Hepatocyte (in vitro differentiated cells): ENCODE data around the gene ST3GAL2. TPM values are rescaled to one million over a fixed set of nuclear protein-coding genes. Genes with fewer than 3 reads are reported as not detected.

Source experiments
- DNase-seq: peaks from one replicate; pipeline ENCODE4 v3.0.0-alpha.2; 2016; ENCODE audit warnings: low spot score
- H2AFZ ChIP-seq: fragments of 200-600 bp; sonication (generic); 2 replicates; pipeline ENCODE4 v1.6.0; 2016; ENCODE audit warnings: antibody characterized with exemption, mild to moderate bottlenecking
- H3K27ac ChIP-seq: fragments of 200-600 bp; sonication (generic); 2 replicates; pipeline ENCODE4 v1.5.1; 2016; ENCODE audit warnings: mild to moderate bottlenecking
- H3K27me3 ChIP-seq: fragments of 200-600 bp; sonication (generic); 2 replicates; pipeline ENCODE4 v1.6.1; 2016
- H3K36me3 ChIP-seq: fragments of 200-600 bp; sonication (generic); replicated peaks from 2 replicates; pipeline ENCODE4 v1.5.1; 2016; ENCODE audit warnings: low read depth; ENCODE audit not compliant: insufficient read depth
- H3K4me1 ChIP-seq: fragments of 200-600 bp; sonication (generic); 2 replicates; pipeline ENCODE4 v1.5.1; 2016; ENCODE audit warnings: mild to moderate bottlenecking, moderate library complexity; ENCODE audit not compliant: insufficient read depth
- H3K4me2 ChIP-seq: fragments of 200-600 bp; sonication (generic); 2 replicates; pipeline ENCODE4 v1.6.0; 2016
- H3K4me3 ChIP-seq: fragments of 200-600 bp; sonication (generic); 2 replicates; pipeline ENCODE4 v1.5.1; 2016; ENCODE audit warnings: mild to moderate bottlenecking
- H3K79me2 ChIP-seq: fragments of 200-600 bp; sonication (generic); 2 replicates; pipeline ENCODE4 v1.6.0; 2017; ENCODE audit warnings: mild to moderate bottlenecking
- H3K9me2 ChIP-seq: fragments of 200-600 bp; sonication (generic); replicated peaks from 2 replicates; pipeline ENCODE4 v1.6.0; 2017; ENCODE audit warnings: mild to moderate bottlenecking; ENCODE audit not compliant: insufficient read depth
- H3K9me3 ChIP-seq: fragments of 200-600 bp; sonication (generic); 2 replicates; pipeline ENCODE4 v1.5.1; 2016; ENCODE audit warnings: low read depth, mild to moderate bottlenecking
- H4K20me1 ChIP-seq: fragments of 200-600 bp; sonication (generic); 2 replicates; pipeline ENCODE4 v1.6.0; 2016; ENCODE audit warnings: mild to moderate bottlenecking; ENCODE audit not compliant: insufficient read depth, poor library complexity, severe bottlenecking
- EZH2 ChIP-seq: fragments of 200-600 bp; sonication (generic); IDR thresholded peaks from 2 replicates; pipeline ENCODE4 v1.6.1; 2016; ENCODE audit warnings: antibody characterized with exemption, mild to moderate bottlenecking, borderline replicate concordance
- EZH2phosphoT487 ChIP-seq: fragments of 200-600 bp; sonication (generic); IDR thresholded peaks from one replicate; pipeline ENCODE4 v1.6.1; 2018; ENCODE audit warnings: antibody characterized with exemption, mild to moderate bottlenecking, low read depth, moderate library complexity; ENCODE audit not compliant: unreplicated experiment, severe bottlenecking
- WGBS: methylation state at CpG from one replicate; pipeline ENCODE4 v1.1.6; 2016; ENCODE audit warnings: low lambda C conversion rate; ENCODE audit errors: missing lambda C conversion rate; 5-methylcytosine and 5-hydroxymethylcytosine counted together
- polyA plus RNA-seq: library from polyadenylated mRNA; unstranded; fragments of >200 nt; fragmentation: Nextera tagmentation; extraction: Ambion mirVana; gene quantifications from 2 replicates; pipeline ENCODE4 v1.2.1, GENCODE V29; 2016
- total RNA-seq: library from RNA; depleted of rRNA; stranded (reverse); fragments of >200 nt; gene quantifications from 2 replicates; pipeline ENCODE4 v1.2.3, GENCODE V29; 2014
- TF ChIP-seq, protein P1 (sequence below): fragments of 200-600 bp; sonication (generic); IDR thresholded peaks from 2 replicates; pipeline ENCODE4 v1.5.1; 2016; ENCODE audit warnings: antibody characterized with exemption, mild to moderate bottlenecking; ENCODE audit not compliant: poor library complexity

ST3GAL2 gene
- total and polyA plus RNA-seq, 2 experiments from 2014 or later: 25.6 to 29.2 TPM

GRCh38 chr16:70475054-70475871 is 36.4 kb upstream of the ST3GAL2 start:
- 88% methylated on average over 24 of the region's 24 CpGs for WGBS
- no peaks in the 10 kb centered on the region for H4K20me1 ChIP-seq
- H3K36me3 ChIP-seq: no peaks in the 10 kb centered on the region
- H2AFZ ChIP-seq: no peak overlapping the region
- H3K4me1 ChIP-seq: peaks cover 3% of the 10 kb centered on the region
- no peak overlapping the region for H3K4me2 ChIP-seq
- no peaks in the 10 kb centered on the region for H3K9me2 ChIP-seq
- H3K9me3 ChIP-seq: no peaks in the 10 kb centered on the region
- H3K4me3 ChIP-seq: no peak overlapping the region
- DNase-seq: no peak
- TF ChIP-seq, protein P1, sequence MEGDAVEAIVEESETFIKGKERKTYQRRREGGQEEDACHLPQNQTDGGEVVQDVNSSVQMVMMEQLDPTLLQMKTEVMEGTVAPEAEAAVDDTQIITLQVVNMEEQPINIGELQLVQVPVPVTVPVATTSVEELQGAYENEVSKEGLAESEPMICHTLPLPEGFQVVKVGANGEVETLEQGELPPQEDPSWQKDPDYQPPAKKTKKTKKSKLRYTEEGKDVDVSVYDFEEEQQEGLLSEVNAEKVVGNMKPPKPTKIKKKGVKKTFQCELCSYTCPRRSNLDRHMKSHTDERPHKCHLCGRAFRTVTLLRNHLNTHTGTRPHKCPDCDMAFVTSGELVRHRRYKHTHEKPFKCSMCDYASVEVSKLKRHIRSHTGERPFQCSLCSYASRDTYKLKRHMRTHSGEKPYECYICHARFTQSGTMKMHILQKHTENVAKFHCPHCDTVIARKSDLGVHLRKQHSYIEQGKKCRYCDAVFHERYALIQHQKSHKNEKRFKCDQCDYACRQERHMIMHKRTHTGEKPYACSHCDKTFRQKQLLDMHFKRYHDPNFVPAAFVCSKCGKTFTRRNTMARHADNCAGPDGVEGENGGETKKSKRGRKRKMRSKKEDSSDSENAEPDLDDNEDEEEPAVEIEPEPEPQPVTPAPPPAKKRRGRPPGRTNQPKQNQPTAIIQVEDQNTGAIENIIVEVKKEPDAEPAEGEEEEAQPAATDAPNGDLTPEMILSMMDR: no peak
- H3K27me3 ChIP-seq: no peaks in the 10 kb centered on the region
- H3K79me2 ChIP-seq: no peaks in the 10 kb centered on the region
- no peak overlapping the region for H3K27ac ChIP-seq

GRCh38 chr16:70474320-70475053 is 35.6 kb upstream of the ST3GAL2 start:
- H3K4me1 ChIP-seq: peaks cover 3% of the 10 kb centered on the region
- no peaks in the 10 kb centered on the region for H3K9me3 ChIP-seq
- 92% methylated on average over 22 of the region's 22 CpGs for WGBS
- H4K20me1 ChIP-seq: no peaks in the 10 kb centered on the region
- no peak overlapping the region for H3K4me2 ChIP-seq
- TF ChIP-seq EZH2 (no peak), EZH2phosphoT487 (no peak)
- TF ChIP-seq, protein P1: no peak
- H3K36me3 ChIP-seq: no peaks in the 10 kb centered on the region
- no peak overlapping the region for H3K27ac ChIP-seq
- DNase-seq: no peak
- no peak overlapping the region for H2AFZ ChIP-seq
- no peaks in the 10 kb centered on the region for H3K9me2 ChIP-seq
- H3K4me3 ChIP-seq: no peak overlapping the region
- H3K27me3 ChIP-seq: no peaks in the 10 kb centered on the region
- no peaks in the 10 kb centered on the region for H3K79me2 ChIP-seq

DNA sequence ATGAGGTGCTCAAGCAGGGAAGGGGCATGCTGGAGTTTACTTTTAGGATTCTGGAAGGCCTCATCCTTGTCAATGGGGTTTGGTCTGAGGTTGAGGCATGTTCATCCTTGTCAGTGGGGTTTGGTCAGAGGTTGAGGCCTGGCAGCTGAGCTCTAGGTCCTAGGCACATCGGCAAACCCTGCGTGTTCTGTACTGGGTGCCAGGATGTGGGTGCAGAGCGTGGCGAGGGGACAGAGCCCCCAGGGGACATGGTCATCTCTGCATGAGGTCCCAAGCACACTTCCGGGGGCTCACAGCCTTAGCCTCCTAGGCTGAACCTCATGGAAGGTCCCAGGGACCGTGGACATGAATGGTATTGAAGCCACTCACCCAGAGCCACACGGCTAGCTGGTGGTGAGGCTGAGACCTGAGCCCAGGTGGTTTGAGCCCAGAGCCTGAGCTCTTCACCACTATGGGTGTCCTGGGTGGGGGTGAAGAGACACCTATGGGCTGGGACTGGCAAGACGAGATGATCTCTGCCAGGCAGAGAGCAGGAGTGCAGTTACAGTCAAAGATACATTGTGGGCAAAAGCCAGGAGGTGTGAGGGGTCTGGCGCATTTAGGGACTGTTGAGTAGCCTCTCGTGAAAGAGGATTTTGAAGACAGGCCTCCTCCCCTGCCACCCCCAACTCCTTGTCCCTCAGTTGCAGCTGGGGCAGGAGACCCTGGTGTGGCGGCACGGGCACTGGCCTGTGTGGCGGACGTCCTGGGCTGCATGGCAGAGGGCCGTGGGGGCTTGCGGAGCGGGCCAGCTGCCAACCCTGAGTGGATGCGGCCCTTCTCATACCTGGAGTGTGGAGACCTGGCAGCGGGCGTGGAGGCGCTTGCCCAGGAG is 34.8 kb upstream of the ST3GAL2 start:
- no peaks in the 10 kb centered on the region for H3K79me2 ChIP-seq
- no peaks in the 10 kb centered on the region for H3K9me2 ChIP-seq
- H2AFZ ChIP-seq: no peak overlapping the region
- H3K4me1 ChIP-seq: peaks cover 3% of the 10 kb centered on the region
- H3K36me3 ChIP-seq: no peaks in the 10 kb centered on the region
- H4K20me1 ChIP-seq: no peaks in the 10 kb centered on the region
- H3K9me3 ChIP-seq: no peaks in the 10 kb centered on the region
- TF ChIP-seq, protein P1: no peak
- no peak for TF ChIP-seq EZH2phosphoT487
- TF ChIP-seq EZH2: no peak
- WGBS: 95% methylated on average over 21 of the region's 21 CpGs
- no peak for DNase-seq
- H3K27ac ChIP-seq: no peak overlapping the region
- no peak overlapping the region for H3K4me2 ChIP-seq
- no peaks in the 10 kb centered on the region for H3K27me3 ChIP-seq
- no peak overlapping the region for H3K4me3 ChIP-seq
